HG03039 (cell line): Measurements from ENCODE around the gene CD4.

ENCODE experiments used
- ATAC-seq: cut with Tn5 transposase; IDR thresholded peaks from one replicate; pipeline ENCODE4 v1.9.1; 2021; ENCODE audit warnings: mild to moderate bottlenecking, moderate library complexity; ENCODE audit not compliant: unreplicated experiment

The CD4 gene

GRCh38 chr12:6810758-6811157 lies 21.4 kb downstream of the CD4 start:
- ATAC-seq: no peak

GRCh38 chr12:6813363-6813762 lies 24.0 kb downstream of the CD4 start:
- no peak for ATAC-seq

- ATAC-seq: no peak
Observed at GRCh38 chr12:6816598-6816997, 27.3 kb downstream of the CD4 start.

GRCh38 chr12:6817098-6817497 lies 27.8 kb downstream of the CD4 start:
- no peak for ATAC-seq

GRCh38 chr12:6817662-6818157 lies 28.4 kb downstream of the CD4 start:
- ATAC-seq: no peak

- no peak for ATAC-seq
Observed at GRCh38 chr12:6818222-6818621, 28.9 kb downstream of the CD4 start.

- ATAC-seq: no peak
Observed at GRCh38 chr12:6818645-6819044, 29.3 kb downstream of the CD4 start.

- ATAC-seq: no peak
Observed at GRCh38 chr12:6819106-6820030, 30.0 kb downstream of the CD4 start.

GRCh38 chr12:6820166-6820565 lies 30.8 kb downstream of the CD4 start:
- ATAC-seq: no peak

GRCh38 chr12:6821591-6822425 lies 32.5 kb downstream of the CD4 start, which contains the start of gene GPR162:
Gene GPR162, plus strand, starts transcription at chr12:6821821. Its CDS starts 2,078 bp downstream, at chr12:6823899.
- ATAC-seq: no peak

GRCh38 chr12:6822426-6823135 lies 33.3 kb downstream of the CD4 start:
- no peak for ATAC-seq

GRCh38 chr12:6823182-6824084 lies 34.1 kb downstream of the CD4 start:
- ATAC-seq: no peak

- no peak for ATAC-seq
Observed at GRCh38 chr12:6824085-6824775, 34.9 kb downstream of the CD4 start.

- no peak for ATAC-seq
Observed at GRCh38 chr12:6824901-6825381, 35.6 kb downstream of the CD4 start.

GRCh38 chr12:6825398-6826124 lies 36.2 kb downstream of the CD4 start:
- no peak for ATAC-seq

- no peak for ATAC-seq
Observed at GRCh38 chr12:6826125-6826733, 36.9 kb downstream of the CD4 start.

- ATAC-seq: no peak
Observed at GRCh38 chr12:6826734-6827436, 37.6 kb downstream of the CD4 start.
